ENCODE measurements around the gene KNCN.

Gene KNCN

GRCh38 chr1:46558141-46558963, 6.9 kb upstream of the KNCN start:
- TF ChIP-seq CTCF (IDR thresholded peaks at IDR 0.05; ENCODE audit: insufficient read depth, missing control alignments) = no peak
- DNase-seq (ENCODE audit: insufficient read length, low spot score) (no peak), FAIRE-seq (no peak)

GRCh38 chr1:46557403-46557802, 6.0 kb upstream of the KNCN start:
- no peak for TF ChIP-seq CTCF (IDR thresholded peaks at IDR 0.05; ENCODE audit: insufficient read depth, missing control alignments)
- DNase-seq (ENCODE audit: insufficient read length, low spot score) = no peak
- FAIRE-seq = no peak

GRCh38 chr1:46556822-46557221, 5.4 kb upstream of the KNCN start:
- FAIRE-seq (no peak), DNase-seq (ENCODE audit: insufficient read length, low spot score) (no peak)
- no peak for TF ChIP-seq CTCF (IDR thresholded peaks at IDR 0.05; ENCODE audit: insufficient read depth, missing control alignments)

GRCh38 chr1:46555826-46556619, 4.6 kb upstream of the KNCN start:
- no peak for DNase-seq (ENCODE audit: insufficient read length, low spot score)
- FAIRE-seq = no peak
- TF ChIP-seq CTCF (IDR thresholded peaks at IDR 0.05; ENCODE audit: insufficient read depth, missing control alignments) = no peak

- FAIRE-seq = no peak
- no peak for DNase-seq (ENCODE audit: insufficient read length, low spot score)
- no peak for TF ChIP-seq CTCF (IDR thresholded peaks at IDR 0.05; ENCODE audit: insufficient read depth, missing control alignments)
Observed at GRCh38 chr1:46554597-46555381, 3.3 kb upstream of the KNCN start.

GRCh38 chr1:46554236-46554596, 2.8 kb upstream of the KNCN start:
- FAIRE-seq (no peak), DNase-seq (ENCODE audit: insufficient read length, low spot score) (no peak)
- no peak for TF ChIP-seq CTCF (IDR thresholded peaks at IDR 0.05; ENCODE audit: insufficient read depth, missing control alignments)

Measured in D721Med (cell line).